Uterus (tissue), 4 donors: ENCODE measurements around the gene BSDC1. TPM values are rescaled to one million over a fixed set of nuclear protein-coding genes. Genes with fewer than 3 reads are reported as not detected.

Experiments used
- DNase-seq, 2 donors: peaks; one replicate each; pipeline ENCODE4 v3.0.0-alpha.2; 2019 to 2020
- H3K27ac ChIP-seq, 2 donors: fragments of 200-600 bp; sonication (generic); 1 replicate in 1 of 2; 2 replicates in 1 of 2; pipeline ENCODE4 v1.5.1; 2016 to 2018
- H3K27me3 ChIP-seq, 2 donors: fragments of 200-600 bp; sonication (generic); one replicate each; pipeline ENCODE4 v1.5.1; 2018 to 2019; ENCODE audit warnings: control low read depth in 1 of 2
- H3K36me3 ChIP-seq, 2 donors: fragments of 200-600 bp; sonication (generic); one replicate each; pipeline ENCODE4 v1.5.1; 2019; ENCODE audit warnings: control low read depth in 1 of 2
- H3K4me1 ChIP-seq, 2 donors: fragments of 200-600 bp; sonication (generic); one replicate each; pipeline ENCODE4 v1.5.1; 2018 to 2019; ENCODE audit warnings: control low read depth in 1 of 2
- H3K4me3 ChIP-seq, 2 donors: fragments of 200-600 bp; sonication (generic); 1 replicate in 1 of 2; 2 replicates in 1 of 2; pipeline ENCODE4 v1.5.1; 2018 to 2019; ENCODE audit warnings: mild to moderate bottlenecking in 1 of 2
- H3K9me3 ChIP-seq, 2 donors: fragments of 200-600 bp; sonication (generic); one replicate each; pipeline ENCODE4 v1.5.1; 2019; ENCODE audit warnings: control low read depth in 1 of 2
- POLR2A ChIP-seq, 2 donors: fragments of 450-650 bp; IDR thresholded peaks; one replicate each; pipeline ENCODE4 v1.6.1; 2016; ENCODE audit warnings: antibody characterized with exemption in 2 of 2, mild to moderate bottlenecking in 1 of 2, moderate library complexity in 1 of 2
- intact Hi-C: fragments of 100-400 bp; cut with DNase I; formaldehyde crosslinking; loops from one replicate; pipeline ENCODE4 v1.15.1; 2023; ENCODE audit warnings: low total_unique reads
- total RNA-seq, 4 donors: library from RNA; depleted of rRNA in 3 of 4; stranded (reverse); fragments of >200 nt in 3 of 4; gene quantifications; one replicate each; pipeline versions ENCODE4 v1.1.0 to v1.2.4, GENCODE V29; 2014 to 2023
- TF ChIP-seq, protein P1 (sequence below), 4 experiments: fragments of 200-600 bp in 2 of 4; fragments of 450-650 bp in 2 of 4; sonication (generic) in 2 of 4; IDR thresholded peaks; one replicate each; pipeline ENCODE4 v1.5.1; 2016 to 2019; ENCODE audit warnings: antibody characterized with exemption in 4 of 4, mild to moderate bottlenecking in 2 of 4, moderate library complexity in 1 of 4
- donor health status: DM: yes; HTN: yes; CAD: no.

Gene BSDC1
- total RNA-seq, 4 donors from 2014 or later: 25.9 to 77.4 (median 65.2) TPM

DNA sequence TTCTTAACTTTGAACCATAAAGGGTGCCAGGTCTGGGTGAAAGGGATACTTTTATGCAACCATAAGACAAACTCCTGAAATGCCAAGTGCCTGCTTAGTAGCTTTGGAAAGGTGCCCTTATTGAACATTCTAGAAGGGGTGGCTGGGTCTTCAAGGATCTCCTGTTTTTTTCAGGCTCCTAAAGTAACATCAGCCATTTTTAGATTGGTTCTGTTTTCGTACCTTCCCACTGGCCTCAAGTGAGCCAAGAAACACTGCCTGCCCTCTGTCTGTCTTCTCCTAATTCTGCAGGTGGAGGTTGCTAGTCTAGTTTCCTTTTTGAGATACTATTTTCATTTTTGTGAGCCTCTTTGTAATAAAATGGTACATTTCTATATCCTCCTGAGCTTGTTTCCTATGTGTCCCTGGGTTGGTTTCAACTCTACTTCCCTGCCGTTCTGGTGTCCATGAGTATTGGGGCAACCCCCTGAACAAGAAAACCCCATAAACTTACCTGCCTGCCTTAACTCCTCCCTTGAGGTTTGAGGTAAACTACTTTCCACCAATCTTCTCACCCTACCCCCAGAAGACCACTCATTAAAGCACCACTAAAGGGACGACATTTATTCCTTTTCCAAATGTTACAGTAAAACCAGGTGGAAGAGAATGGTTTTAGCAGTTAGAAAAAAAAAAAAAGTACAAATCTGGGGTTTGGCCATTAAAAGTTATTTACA is 60.8 kb downstream of the BSDC1 start:
- H3K27ac ChIP-seq: no peak overlapping the region
- H3K4me1 ChIP-seq: peaks cover 0 to 4% of the 10 kb centered on the region in 2 donors

DNA sequence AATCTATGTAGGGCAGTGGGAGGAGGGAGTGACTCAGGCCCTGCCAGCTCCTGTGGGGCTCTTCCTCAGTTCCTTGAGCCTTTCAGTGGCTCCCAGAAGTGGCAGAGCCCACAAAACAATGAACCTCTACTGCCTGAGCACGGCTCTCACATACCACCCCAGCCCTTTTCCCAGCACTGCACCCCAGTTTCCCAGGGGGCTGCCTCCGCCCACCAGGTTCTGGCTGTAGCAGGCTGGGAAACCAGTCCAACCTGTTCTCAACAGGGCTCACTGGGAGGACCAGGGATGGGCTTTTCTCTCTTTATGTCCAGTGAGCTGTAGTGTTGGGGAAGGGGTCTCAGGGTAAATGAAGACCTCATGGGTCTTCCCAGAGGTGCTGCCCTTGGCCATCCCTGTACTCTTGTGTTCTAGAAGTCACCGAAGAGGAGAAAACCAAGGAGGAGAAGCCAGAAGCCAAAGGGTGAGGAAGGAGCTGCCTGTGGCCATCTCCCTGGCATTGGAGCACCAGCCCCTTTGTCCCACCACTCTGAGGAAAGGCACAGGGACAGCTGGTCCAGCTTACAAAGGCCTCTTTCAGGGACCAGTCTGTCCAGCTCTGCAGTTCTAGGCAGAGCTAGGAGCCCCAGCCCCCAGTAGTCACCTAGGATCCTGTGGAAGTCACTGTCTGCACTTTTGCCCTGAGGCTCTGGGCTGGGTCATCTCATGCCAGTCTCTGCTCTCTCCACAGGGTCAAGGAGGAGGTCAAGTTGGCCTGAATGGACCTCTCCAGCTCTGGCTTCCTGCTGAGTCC is 61.8 kb downstream of the BSDC1 start:
- Histone ChIP-seq H3K27me3 (no peaks in the 10 kb centered on the region), H3K4me3 (no peak overlapping the region), H3K4me1 (peaks cover 0 to 4% of the 10 kb centered on the region in 2 donors), H3K9me3 (no peaks in the 10 kb centered on the region), H3K27ac (no peak overlapping the region), H3K36me3 (no peaks in the 10 kb centered on the region)
- no peak for TF ChIP-seq POLR2A (IDR thresholded peaks at IDR 0.05)
- intact Hi-C loops: no loop called here
- no peak for DNase-seq

More for the DNA sequence above, 60.8 kb downstream of the BSDC1 start:
- intact Hi-C loops: no loop called here
- Histone ChIP-seq H3K4me3 (no peak overlapping the region), H3K36me3 (no peaks in the 10 kb centered on the region), H3K9me3 (no peaks in the 10 kb centered on the region), H3K27me3 (no peaks in the 10 kb centered on the region)
- no peak for DNase-seq
- TF ChIP-seq POLR2A (IDR thresholded peaks at IDR 0.05): no peak
- TF ChIP-seq, protein P1, sequence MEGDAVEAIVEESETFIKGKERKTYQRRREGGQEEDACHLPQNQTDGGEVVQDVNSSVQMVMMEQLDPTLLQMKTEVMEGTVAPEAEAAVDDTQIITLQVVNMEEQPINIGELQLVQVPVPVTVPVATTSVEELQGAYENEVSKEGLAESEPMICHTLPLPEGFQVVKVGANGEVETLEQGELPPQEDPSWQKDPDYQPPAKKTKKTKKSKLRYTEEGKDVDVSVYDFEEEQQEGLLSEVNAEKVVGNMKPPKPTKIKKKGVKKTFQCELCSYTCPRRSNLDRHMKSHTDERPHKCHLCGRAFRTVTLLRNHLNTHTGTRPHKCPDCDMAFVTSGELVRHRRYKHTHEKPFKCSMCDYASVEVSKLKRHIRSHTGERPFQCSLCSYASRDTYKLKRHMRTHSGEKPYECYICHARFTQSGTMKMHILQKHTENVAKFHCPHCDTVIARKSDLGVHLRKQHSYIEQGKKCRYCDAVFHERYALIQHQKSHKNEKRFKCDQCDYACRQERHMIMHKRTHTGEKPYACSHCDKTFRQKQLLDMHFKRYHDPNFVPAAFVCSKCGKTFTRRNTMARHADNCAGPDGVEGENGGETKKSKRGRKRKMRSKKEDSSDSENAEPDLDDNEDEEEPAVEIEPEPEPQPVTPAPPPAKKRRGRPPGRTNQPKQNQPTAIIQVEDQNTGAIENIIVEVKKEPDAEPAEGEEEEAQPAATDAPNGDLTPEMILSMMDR (IDR thresholded peaks at IDR 0.05): no peak

DNA sequence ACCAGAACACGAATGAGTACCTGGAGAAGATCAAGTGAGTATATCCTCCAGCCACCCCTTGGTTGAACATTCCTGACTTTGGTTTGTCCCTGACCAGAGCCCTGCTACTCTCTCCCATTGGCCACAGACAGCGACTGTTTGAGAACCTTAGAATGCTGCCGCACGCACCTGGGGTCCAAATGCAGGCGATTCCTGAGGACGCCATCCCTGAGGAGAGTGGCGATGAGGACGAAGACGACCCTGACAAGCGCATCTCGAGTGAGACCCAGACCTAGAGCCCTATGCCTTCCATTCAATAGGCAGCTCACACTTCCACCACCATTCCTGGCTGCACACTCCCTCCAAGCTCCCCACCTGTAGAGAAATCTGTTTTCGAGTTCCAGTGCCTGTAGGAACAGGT is 62.7 kb downstream of the BSDC1 start:
- DNase-seq: no peak
- Histone ChIP-seq H3K27me3 (no peaks in the 10 kb centered on the region), H3K36me3 (no peaks in the 10 kb centered on the region), H3K4me1 (peaks cover 0 to 4% of the 10 kb centered on the region in 2 donors), H3K27ac (no peak overlapping the region), H3K9me3 (no peaks in the 10 kb centered on the region), H3K4me3 (no peak overlapping the region)
- intact Hi-C loops: no loop called here
- TF ChIP-seq, protein P1 (IDR thresholded peaks at IDR 0.05): no peak
- TF ChIP-seq POLR2A (IDR thresholded peaks at IDR 0.05): no peak

DNA sequence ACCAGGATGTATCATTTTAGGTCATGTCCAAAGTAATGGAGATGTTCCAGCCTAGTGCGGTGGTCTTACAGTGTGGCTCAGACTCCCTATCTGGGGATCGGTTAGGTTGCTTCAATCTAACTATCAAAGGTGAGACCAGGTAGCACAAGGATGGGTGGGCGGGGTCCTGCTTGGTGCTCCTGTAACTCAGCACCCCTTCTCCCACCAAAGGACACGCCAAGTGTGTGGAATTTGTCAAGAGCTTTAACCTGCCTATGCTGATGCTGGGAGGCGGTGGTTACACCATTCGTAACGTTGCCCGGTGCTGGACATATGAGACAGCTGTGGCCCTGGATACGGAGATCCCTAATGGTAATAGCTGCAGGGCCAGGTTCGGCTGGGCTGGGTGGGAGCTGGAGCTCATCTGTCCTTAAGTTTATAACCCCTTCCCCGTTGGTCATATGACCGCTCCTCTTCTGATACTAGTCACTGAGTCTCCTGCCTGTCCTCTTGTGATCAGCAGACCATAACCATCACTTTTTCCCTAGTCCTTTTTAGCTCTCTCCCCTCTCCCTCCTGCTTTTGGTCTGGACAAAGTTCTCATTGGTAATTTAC is 63.6 kb downstream of the BSDC1 start:
- TF ChIP-seq, protein P1 (IDR thresholded peaks at IDR 0.05): no peak
- no peak for TF ChIP-seq POLR2A (IDR thresholded peaks at IDR 0.05)
- Histone ChIP-seq H3K27me3 (no peaks in the 10 kb centered on the region), H3K4me1 (peaks cover 0 to 4% of the 10 kb centered on the region in 2 donors), H3K4me3 (no peak overlapping the region), H3K9me3 (no peaks in the 10 kb centered on the region), H3K27ac (no peak overlapping the region), H3K36me3 (no peaks in the 10 kb centered on the region)
- intact Hi-C loops: no loop called here
- DNase-seq: no peak

DNA sequence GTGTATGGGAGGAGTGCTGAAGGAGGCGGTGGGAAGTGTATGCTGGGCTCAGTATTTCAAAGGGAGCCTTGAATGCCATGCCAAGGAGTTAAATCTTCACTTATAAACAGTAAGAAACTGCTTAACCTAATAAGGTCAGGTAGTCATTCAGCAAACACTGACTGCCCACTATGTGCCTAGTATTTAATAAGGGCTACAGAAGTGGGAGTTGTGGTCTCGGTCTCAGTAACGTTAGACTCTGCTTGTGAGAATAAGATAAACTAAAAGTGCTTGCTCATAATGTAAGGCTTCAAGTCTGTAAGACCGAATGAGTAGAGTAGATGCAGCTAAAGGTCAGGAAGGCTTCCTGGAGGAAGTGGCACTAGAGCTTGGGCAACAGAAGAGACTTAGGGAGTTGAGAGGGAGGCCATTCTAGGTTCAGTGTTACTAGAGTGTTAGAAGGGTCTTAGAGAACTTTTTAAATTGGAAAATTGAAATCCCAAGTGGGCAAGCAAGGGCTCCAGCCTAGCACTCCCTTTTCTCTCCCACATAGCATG is 64.2 kb downstream of the BSDC1 start:
- intact Hi-C loops: no loop called here

More for the DNA sequence above, 64.2 kb downstream of the BSDC1 start:
- no peaks in the 10 kb centered on the region for H3K9me3 ChIP-seq
- H3K27ac ChIP-seq: no peak overlapping the region
- H3K4me3 ChIP-seq: no peak overlapping the region
- H3K4me1 ChIP-seq: peaks cover 0 to 4% of the 10 kb centered on the region in 2 donors
- H3K27me3 ChIP-seq: no peaks in the 10 kb centered on the region
- H3K36me3 ChIP-seq: no peaks in the 10 kb centered on the region
- DNase-seq: no peak
- TF ChIP-seq, protein P1 (IDR thresholded peaks at IDR 0.05): no peak
- no peak for TF ChIP-seq POLR2A (IDR thresholded peaks at IDR 0.05)
